K562 (cell line): ENCODE data around the gene AIFM1. TPM values are rescaled to one million over a fixed set of nuclear protein-coding genes. Genes with fewer than 3 reads are reported as not detected.

Experiments used
- BMI1 ChIP-seq: fragments of 150-350 bp; IDR thresholded peaks from 2 replicates; pipeline ENCODE4 v1.6.1; 2014; ENCODE audit warnings: low read length
- CREB3 ChIP-seq: fragments of 450-650 bp; conservative IDR thresholded peaks from 2 replicates; pipeline ENCODE4 v1.6.1; 2016; ENCODE audit warnings: missing genetic modification characterization, low read depth, mild to moderate bottlenecking, missing compliant biosample characterization, moderate library complexity
- ETV1 ChIP-seq: fragments of 450-650 bp; conservative IDR thresholded peaks from 2 replicates; pipeline ENCODE4 v1.6.1; 2016; ENCODE audit warnings: missing genetic modification characterization, control low read depth, low read depth, missing compliant biosample characterization
- HIVEP1 ChIP-seq: fragments of 250-450 bp; sonication (Bioruptor Pico); IDR thresholded peaks from 2 replicates; pipeline ENCODE4 v1.4.0; 2020; ENCODE audit warnings: mild to moderate bottlenecking
- MAZ ChIP-seq, 2 experiments: fragments of 450-650 bp in 1 of 2; sonication (generic) in 1 of 2; formaldehyde crosslinking; IDR thresholded peaks in 1 of 2; conservative IDR thresholded peaks in 1 of 2; 2 replicates each; pipeline versions ENCODE4 v1.4.0 to v1.5.0; 2020; ENCODE audit warnings: mild to moderate bottlenecking in 1 of 2, missing genetic modification reagents in 1 of 2
- MECOM ChIP-seq: fragments of 250-450 bp; sonication (Bioruptor Pico); IDR thresholded peaks from 2 replicates; pipeline ENCODE4 v1.8.0; 2022; ENCODE audit warnings: inconsistent platforms
- SNRNP70 ChIP-seq: fragments of 200-400 bp; formaldehyde crosslinking; optimal IDR thresholded peaks from 2 replicates; pipeline ENCODE3; 2017; ENCODE audit warnings: low read depth, low read length
- STAT6 ChIP-seq: sonication (generic); formaldehyde crosslinking; IDR thresholded peaks from 2 replicates; pipeline ENCODE4 v1.8.1; 2023; ENCODE audit warnings: mild to moderate bottlenecking, missing genetic modification reagents
- ZBTB7A ChIP-seq: IDR thresholded peaks from 2 replicates; pipeline ENCODE4 v1.6.1; 2011; ENCODE audit warnings: low read depth, mild to moderate bottlenecking, low read length, moderate library complexity, borderline replicate concordance; ENCODE audit not compliant: control insufficient read depth
- ZFP36 ChIP-seq: fragments of 150-350 bp; IDR thresholded peaks from 2 replicates; pipeline ENCODE4 v1.6.1; 2018; ENCODE audit warnings: low read length, low read depth; ENCODE audit not compliant: partially characterized antibody
- ZFX ChIP-seq: sonication (generic); formaldehyde crosslinking; IDR thresholded peaks from 2 replicates; pipeline ENCODE4 v1.8.0; 2022; ENCODE audit warnings: mild to moderate bottlenecking, missing genetic modification reagents, moderate library complexity
- ZNF146 ChIP-seq: IDR thresholded peaks from one replicate; pipeline ENCODE4 v1.6.1; 2018; ENCODE audit warnings: missing compliant biosample characterization; ENCODE audit not compliant: unreplicated experiment
- ZNF395 ChIP-seq: fragments of 200-800 bp; sonication (Bioruptor generic); IDR thresholded peaks from 2 replicates; pipeline ENCODE4 v1.6.1; 2017; ENCODE audit warnings: missing genetic modification characterization, missing compliant biosample characterization
- ZNF398 ChIP-seq: fragments of 250-450 bp; sonication (Bioruptor Pico); IDR thresholded peaks from 2 replicates; pipeline ENCODE4 v1.8.0; 2021; ENCODE audit warnings: moderate library complexity, mild to moderate bottlenecking, inconsistent platforms
- ZNF436 ChIP-seq: fragments of 250-450, 450-650 bp; sonication (Bioruptor Pico); formaldehyde crosslinking; IDR thresholded peaks from 2 replicates; pipeline ENCODE4 v1.7.0; 2020; ENCODE audit warnings: mild to moderate bottlenecking
- ZNF445 ChIP-seq: fragments of 250-450 bp; sonication (Bioruptor Pico); IDR thresholded peaks from 2 replicates; pipeline ENCODE4 v1.4.0; 2020; ENCODE audit warnings: low read depth, mild to moderate bottlenecking, moderate library complexity
- polyA plus RNA-seq, 8 experiments: library from polyadenylated mRNA; depleted of rRNA in 4 of 8; stranded (reverse) in 5 of 8; unstranded in 3 of 8; fragments of >200 nt; fragmentation: Nextera tagmentation in 2 of 8; fragmentation: Illumina TruSeq in 1 of 8; extraction: Ambion mirVana in 2 of 8; extraction: Trizol in 1 of 8; gene quantifications; 2 replicates each; pipeline versions ENCODE4 v1.2.1 to v1.2.3, GENCODE V29; 2011 to 2014; ENCODE audit warnings: inconsistent platforms in 1 of 8, missing spikeins in 1 of 8
- total RNA-seq, 7 experiments: library from RNA; depleted of rRNA in 6 of 7; stranded (reverse); fragments of >200 nt in 6 of 7; fragmentation: Illumina TruSeq in 2 of 7; extraction: Trizol in 2 of 7; gene quantifications; 2 replicates each; pipeline versions ENCODE4 v1.2.1 to v1.2.3, GENCODE V29; 2011 to 2021; ENCODE audit warnings: low replicate concordance in 1 of 7

AIFM1 gene
- total and polyA plus RNA-seq, 9 of the 15 experiments (the other 6 are each of a cell fraction or from before 2014, with no cell fraction given), result 51.0 to 117 (median 91.2) TPM

GRCh38 chrX:130174045-130174704 is 8.5 kb upstream of the AIFM1 start (continued):
- TF ChIP-seq BMI1 (no peak), ZNF398 (CRISPR knock-in tag) (no peak), ETV1 (0 out of 2 replicates have a peak, but pooled peaks have one; percentile 15), ZNF146 (CRISPR knock-in tag) (no peak), ZNF445 (CRISPR knock-in tag) (no peak), ZNF436 (CRISPR knock-in tag) (no peak), ZNF395 (CRISPR knock-in tag) (peak; percentile 70; the same call in 1 of the 2 replicates), SNRNP70 (no peak), HIVEP1 (CRISPR knock-in tag) (0 out of 2 replicates have a peak, but pooled peaks have one; percentile 59), MECOM (CRISPR knock-in tag) (peak; percentile 41; the same call in 1 of the 2 replicates), STAT6 (CRISPR knock-in tag) (no peak), ZBTB7A (no peak), ZFX (CRISPR knock-in tag) (no peak), MAZ (CRISPR knock-in tag; conservative IDR thresholded peaks at IDR 0.05 in 1 of 2, IDR thresholded peaks at IDR 0.05 in 1 of 2) (0 out of 4 replicates have a peak, but pooled peaks of 1 of the 2 experiments have one; percentile 31), CREB3 (tag) (0 out of 2 replicates have a peak, but pooled peaks have one; percentile 24), ZFP36 (no peak)
